ENCODE measurements around the gene CYTIP. TPM values are rescaled to one million over a fixed set of nuclear protein-coding genes. Genes with fewer than 3 reads are reported as not detected.

CYTIP gene
- polyA plus RNA-seq, 1 donor from 2014 or later: not detected

DNA sequence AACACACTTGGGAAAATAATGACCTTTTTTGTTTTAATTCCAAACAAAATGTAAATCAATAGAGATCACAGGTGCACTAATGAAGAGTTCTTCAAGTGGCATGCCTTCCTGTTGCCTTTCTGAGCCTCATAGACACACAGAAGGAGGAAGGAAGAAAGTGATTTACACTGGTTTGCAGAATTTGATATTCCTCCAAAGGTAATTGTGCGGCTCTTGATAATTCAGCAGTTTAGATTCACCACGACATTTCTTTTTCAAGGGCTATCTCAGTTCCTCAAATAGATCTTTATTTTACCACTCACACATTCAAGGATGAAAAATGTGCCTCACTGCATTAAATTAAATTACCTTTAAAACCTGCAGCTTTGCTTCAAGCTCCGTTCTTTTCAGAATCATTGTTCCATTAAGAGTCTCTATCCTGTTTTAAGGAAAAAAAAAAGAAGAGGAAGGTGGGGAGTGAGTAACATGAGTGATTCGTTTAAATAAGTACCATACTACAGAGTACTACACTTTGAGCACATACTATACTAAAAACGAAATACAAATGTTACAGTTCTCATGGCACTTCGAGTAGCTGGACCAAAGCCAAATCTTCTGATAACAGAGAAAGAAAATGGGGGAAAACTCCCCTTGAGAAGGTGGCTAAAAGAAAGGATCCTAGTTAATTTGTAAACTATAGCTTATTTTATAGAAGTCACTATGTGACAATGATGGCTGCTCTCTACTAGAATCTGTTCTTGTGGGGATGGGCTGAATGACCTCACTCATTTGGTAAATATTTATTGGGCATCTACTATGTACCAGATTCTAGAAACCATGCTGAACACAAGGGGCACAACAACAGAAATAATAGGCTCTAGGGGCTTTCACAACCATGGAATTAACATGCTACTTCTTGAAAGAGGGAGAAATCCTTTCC, 16.6 kb downstream of the CYTIP start:
- Histone ChIP-seq H3K79me2 (replicated peaks; ENCODE audit: insufficient read depth, low read length) (no peaks in the 10 kb centered on the region), H3F3A (ENCODE audit: insufficient read depth, low read length, poor library complexity, severe bottlenecking) (no peaks in the 10 kb centered on the region), H3K27me3 (ENCODE audit: insufficient read depth, low read depth, low read length) (no peaks in the 10 kb centered on the region), H3K4me3 (ENCODE audit: low read length) (no peak overlapping the region), H3K9ac (ENCODE audit: low read length) (no peak overlapping the region), H2AFZ (ENCODE audit: low read depth, low read length) (no peak overlapping the region), H4K20me1 (ENCODE audit: insufficient read depth) (no peaks in the 10 kb centered on the region), H3K9me2 (ENCODE audit: insufficient read depth, low read length) (no peaks in the 10 kb centered on the region), H3K27ac (ENCODE audit: low read length) (no peak overlapping the region), H3K9me3 (ENCODE audit: low read length) (peaks cover 5% of the 10 kb centered on the region), H3K36me3 (ENCODE audit: insufficient read depth, low read length) (no peaks in the 10 kb centered on the region), H3K4me2 (ENCODE audit: low read length) (no peak overlapping the region)
- TF ChIP-seq MXI1 (conservative IDR thresholded peaks at IDR 0.05; ENCODE audit: poor library complexity, severe bottlenecking) (no peak), POLR2AphosphoS5 (IDR thresholded peaks at IDR 0.05) (no peak), EP300 (conservative IDR thresholded peaks at IDR 0.05; ENCODE audit: poor library complexity, severe bottlenecking) (no peak), SMC3 (conservative IDR thresholded peaks at IDR 0.05; ENCODE audit: poor library complexity) (no peak), RAD21 (conservative IDR thresholded peaks at IDR 0.05) (no peak), EZH2 (IDR thresholded peaks at IDR 0.05; ENCODE audit: borderline replicate concordance, insufficient read depth, low read length, poor library complexity, severe bottlenecking) (no peak), TAF1 (IDR thresholded peaks at IDR 0.05; ENCODE audit: low read depth) (no peak), CTCF (IDR thresholded peaks at IDR 0.05; ENCODE audit: poor library complexity, severe bottlenecking) (no peak)
- TF ChIP-seq, protein P1, sequence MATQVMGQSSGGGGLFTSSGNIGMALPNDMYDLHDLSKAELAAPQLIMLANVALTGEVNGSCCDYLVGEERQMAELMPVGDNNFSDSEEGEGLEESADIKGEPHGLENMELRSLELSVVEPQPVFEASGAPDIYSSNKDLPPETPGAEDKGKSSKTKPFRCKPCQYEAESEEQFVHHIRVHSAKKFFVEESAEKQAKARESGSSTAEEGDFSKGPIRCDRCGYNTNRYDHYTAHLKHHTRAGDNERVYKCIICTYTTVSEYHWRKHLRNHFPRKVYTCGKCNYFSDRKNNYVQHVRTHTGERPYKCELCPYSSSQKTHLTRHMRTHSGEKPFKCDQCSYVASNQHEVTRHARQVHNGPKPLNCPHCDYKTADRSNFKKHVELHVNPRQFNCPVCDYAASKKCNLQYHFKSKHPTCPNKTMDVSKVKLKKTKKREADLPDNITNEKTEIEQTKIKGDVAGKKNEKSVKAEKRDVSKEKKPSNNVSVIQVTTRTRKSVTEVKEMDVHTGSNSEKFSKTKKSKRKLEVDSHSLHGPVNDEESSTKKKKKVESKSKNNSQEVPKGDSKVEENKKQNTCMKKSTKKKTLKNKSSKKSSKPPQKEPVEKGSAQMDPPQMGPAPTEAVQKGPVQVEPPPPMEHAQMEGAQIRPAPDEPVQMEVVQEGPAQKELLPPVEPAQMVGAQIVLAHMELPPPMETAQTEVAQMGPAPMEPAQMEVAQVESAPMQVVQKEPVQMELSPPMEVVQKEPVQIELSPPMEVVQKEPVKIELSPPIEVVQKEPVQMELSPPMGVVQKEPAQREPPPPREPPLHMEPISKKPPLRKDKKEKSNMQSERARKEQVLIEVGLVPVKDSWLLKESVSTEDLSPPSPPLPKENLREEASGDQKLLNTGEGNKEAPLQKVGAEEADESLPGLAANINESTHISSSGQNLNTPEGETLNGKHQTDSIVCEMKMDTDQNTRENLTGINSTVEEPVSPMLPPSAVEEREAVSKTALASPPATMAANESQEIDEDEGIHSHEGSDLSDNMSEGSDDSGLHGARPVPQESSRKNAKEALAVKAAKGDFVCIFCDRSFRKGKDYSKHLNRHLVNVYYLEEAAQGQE (IDR thresholded peaks at IDR 0.05; ENCODE audit: borderline replicate concordance): no peak

- H3K27ac ChIP-seq (ENCODE audit: low read length): no peak overlapping the region
- H3K4me2 ChIP-seq (ENCODE audit: low read length): no peak overlapping the region
- no peaks in the 10 kb centered on the region for H3K36me3 ChIP-seq (ENCODE audit: insufficient read depth, low read length)
- no peaks in the 10 kb centered on the region for H3F3A ChIP-seq (ENCODE audit: insufficient read depth, low read length, poor library complexity, severe bottlenecking)
- no peak for TF ChIP-seq EZH2 (IDR thresholded peaks at IDR 0.05; ENCODE audit: borderline replicate concordance, insufficient read depth, low read length, poor library complexity, severe bottlenecking)
- TF ChIP-seq CTCF (IDR thresholded peaks at IDR 0.05; ENCODE audit: poor library complexity, severe bottlenecking): no peak
- TF ChIP-seq EP300 (conservative IDR thresholded peaks at IDR 0.05; ENCODE audit: poor library complexity, severe bottlenecking): no peak
- TF ChIP-seq, protein P1 (IDR thresholded peaks at IDR 0.05; ENCODE audit: borderline replicate concordance): no peak
- no peak for TF ChIP-seq SMC3 (conservative IDR thresholded peaks at IDR 0.05; ENCODE audit: poor library complexity)
- no peak for TF ChIP-seq RAD21 (conservative IDR thresholded peaks at IDR 0.05)
- TF ChIP-seq POLR2AphosphoS5 (IDR thresholded peaks at IDR 0.05): no peak
- TF ChIP-seq MXI1 (conservative IDR thresholded peaks at IDR 0.05; ENCODE audit: poor library complexity, severe bottlenecking): no peak
- TF ChIP-seq TAF1 (IDR thresholded peaks at IDR 0.05; ENCODE audit: low read depth): no peak
- H3K9me3 ChIP-seq (ENCODE audit: low read length): peaks cover 5% of the 10 kb centered on the region
- no peaks in the 10 kb centered on the region for H3K79me2 ChIP-seq (replicated peaks; ENCODE audit: insufficient read depth, low read length)
- H2AFZ ChIP-seq (ENCODE audit: low read depth, low read length): no peak overlapping the region
- no peaks in the 10 kb centered on the region for H3K27me3 ChIP-seq (ENCODE audit: insufficient read depth, low read depth, low read length)
- H3K9ac ChIP-seq (ENCODE audit: low read length): no peak overlapping the region
- no peaks in the 10 kb centered on the region for H4K20me1 ChIP-seq (ENCODE audit: insufficient read depth)
- H3K4me3 ChIP-seq (ENCODE audit: low read length): no peak overlapping the region
- no peaks in the 10 kb centered on the region for H3K9me2 ChIP-seq (ENCODE audit: insufficient read depth, low read length)
Observed at GRCh38 chr2:157426477-157426994, 17.4 kb downstream of the CYTIP start.
